HCT116 (cell line): ENCODE data around the gene NT5C3B.

ENCODE experiments used
- CEBPB ChIP-seq: IDR thresholded peaks from 2 replicates; pipeline ENCODE4 v1.6.1; 2012; ENCODE audit warnings: low read depth
- CTCF ChIP-seq, 3 experiments: fragments of 200-600 bp in 1 of 3; sonication (generic) in 1 of 3; IDR thresholded peaks in 2 of 3; conservative IDR thresholded peaks in 1 of 3; 2 replicates each; pipeline ENCODE4 v1.5.1; 2012 to 2017; ENCODE audit warnings: low read depth in 2 of 3, low read length in 2 of 3, antibody characterized with exemption in 1 of 3, borderline replicate concordance in 1 of 3, control low read depth in 1 of 3, mild to moderate bottlenecking in 1 of 3, mixed read lengths in 1 of 3, mixed run types in 1 of 3, moderate library complexity in 1 of 3; ENCODE audit not compliant: insufficient read depth in 1 of 3
- EZH2 ChIP-seq: fragments of 200-600 bp; sonication (generic); IDR thresholded peaks from 2 replicates; pipeline ENCODE4 v1.6.1; 2017; ENCODE audit warnings: antibody characterized with exemption, mixed run types
- JUND ChIP-seq: IDR thresholded peaks from 2 replicates; pipeline ENCODE4 v1.6.1; 2012
- POLR2A ChIP-seq: IDR thresholded peaks from 2 replicates; pipeline ENCODE4 v1.7.0; 2011; ENCODE audit warnings: borderline replicate concordance; ENCODE audit not compliant: insufficient read depth, insufficient read length; ENCODE audit errors: extremely low read depth
- POLR2AphosphoS5 ChIP-seq: IDR thresholded peaks from 2 replicates; pipeline ENCODE4 v1.6.1; 2011; ENCODE audit warnings: mild to moderate bottlenecking, low read depth, low read length, moderate library complexity
- RAD21 ChIP-seq: IDR thresholded peaks from 2 replicates; pipeline ENCODE4 v1.6.1; 2012; ENCODE audit warnings: low read depth, mild to moderate bottlenecking
- SIN3A ChIP-seq: IDR thresholded peaks from 2 replicates; pipeline ENCODE4 v1.6.1; 2012; ENCODE audit warnings: low read depth
- SP1 ChIP-seq: IDR thresholded peaks from 2 replicates; pipeline ENCODE4 v1.6.1; 2012; ENCODE audit warnings: low read depth
- YY1 ChIP-seq: IDR thresholded peaks from 2 replicates; pipeline ENCODE4 v1.6.1; 2011; ENCODE audit warnings: low read length, low read depth, moderate library complexity, mild to moderate bottlenecking; ENCODE audit not compliant: insufficient replicate concordance; ENCODE audit errors: extremely low read depth
- ZNF274 ChIP-seq: fragments of 200-500 bp; sonication (Bioruptor generic); IDR thresholded peaks from 2 replicates; pipeline ENCODE4 v1.6.1; 2014; ENCODE audit warnings: mild to moderate bottlenecking, low read depth, low read length, inconsistent platforms

- TF ChIP-seq SP1 (no peak), POLR2A (no peak), RAD21 (no peak), ZNF274 (no peak), JUND (no peak), CTCF (IDR thresholded peaks at IDR 0.05 in 2 of 3, conservative IDR thresholded peaks at IDR 0.05 in 1 of 3; ENCODE audit: borderline replicate concordance in 1 of 3, insufficient read depth in 1 of 3, low read depth in 2 of 3, low read length in 2 of 3) (no peak), SIN3A (no peak), YY1 (no peak), EZH2 (no peak), CEBPB (no peak), POLR2AphosphoS5 (no peak)
These were observed 50.8 kb downstream of the NT5C3B start for GRCh38 chr17:41785091-41785858.
